K562 (cell line): Measurements from ENCODE around the gene MKS1. TPM values are rescaled to one million over a fixed set of nuclear protein-coding genes. Genes with fewer than 3 reads are reported as not detected.
A peak's percentile ranks its signal among the peaks of the same experiment; 100 is the strongest.

Experiments used
- ERF ChIP-seq: fragments of 450-650 bp; formaldehyde crosslinking; IDR thresholded peaks from 2 replicates; pipeline ENCODE4 v1.4.0; 2020; ENCODE audit warnings: mild to moderate bottlenecking, mixed read lengths
- NFIX ChIP-seq: fragments of 250-450 bp; sonication (Bioruptor Pico); IDR thresholded peaks from 2 replicates; pipeline ENCODE4 v1.4.0; 2020; ENCODE audit warnings: low read depth, mild to moderate bottlenecking, moderate library complexity
- SAFB ChIP-seq: fragments of 200-400 bp; formaldehyde crosslinking; IDR thresholded peaks from 2 replicates; pipeline ENCODE4 v1.6.1; 2017; ENCODE audit warnings: low read depth, low read length, borderline replicate concordance
- SPI1 ChIP-seq: IDR thresholded peaks from 2 replicates; pipeline ENCODE4 v1.6.1; 2011; ENCODE audit warnings: low read depth, low read length, control low read depth, borderline replicate concordance
- SRSF1 ChIP-seq: fragments of 200-400 bp; formaldehyde crosslinking; IDR thresholded peaks from 2 replicates; pipeline ENCODE4 v1.6.1; 2017; ENCODE audit warnings: mild to moderate bottlenecking, low read depth, low read length, moderate library complexity
- ZFP36 ChIP-seq: fragments of 150-350 bp; IDR thresholded peaks from 2 replicates; pipeline ENCODE4 v1.6.1; 2018; ENCODE audit warnings: low read length, low read depth; ENCODE audit not compliant: partially characterized antibody
- ZNF316 ChIP-seq: fragments of 450-650 bp; IDR thresholded peaks from 2 replicates; pipeline ENCODE4 v1.6.1; 2016
- ZNF668 ChIP-seq: fragments of 250-450 bp; sonication (Bioruptor Pico); IDR thresholded peaks from 2 replicates; pipeline ENCODE4 v1.8.0; 2022; ENCODE audit warnings: mild to moderate bottlenecking, inconsistent platforms
- ZNF695 ChIP-seq: fragments of 450-650 bp; formaldehyde crosslinking; IDR thresholded peaks from 2 replicates; pipeline ENCODE4 v1.4.0; 2020; ENCODE audit warnings: mild to moderate bottlenecking, moderate library complexity
- ZNF75A ChIP-seq: fragments of 450-650 bp; formaldehyde crosslinking; IDR thresholded peaks from 2 replicates; pipeline ENCODE4 v1.4.0; 2020; ENCODE audit warnings: mild to moderate bottlenecking
- polyA plus RNA-seq, 8 experiments: library from polyadenylated mRNA; depleted of rRNA in 4 of 8; stranded (reverse) in 5 of 8; unstranded in 3 of 8; fragments of >200 nt; fragmentation: Nextera tagmentation in 2 of 8; fragmentation: Illumina TruSeq in 1 of 8; extraction: Ambion mirVana in 2 of 8; extraction: Trizol in 1 of 8; gene quantifications; 2 replicates each; pipeline versions ENCODE4 v1.2.1 to v1.2.3, GENCODE V29; 2011 to 2014; ENCODE audit warnings: inconsistent platforms in 1 of 8, missing spikeins in 1 of 8
- total RNA-seq, 7 experiments: library from RNA; depleted of rRNA in 6 of 7; stranded (reverse); fragments of >200 nt in 6 of 7; fragmentation: Illumina TruSeq in 2 of 7; extraction: Trizol in 2 of 7; gene quantifications; 2 replicates each; pipeline versions ENCODE4 v1.2.1 to v1.2.3, GENCODE V29; 2011 to 2021; ENCODE audit warnings: low replicate concordance in 1 of 7
- TF ChIP-seq, protein P1 (sequence below): fragments of 450-650 bp; IDR thresholded peaks from 2 replicates; pipeline ENCODE4 v1.6.1; 2016; ENCODE audit warnings: mild to moderate bottlenecking
- TF ChIP-seq, protein P2 (sequence below), 2 experiments: fragments of 450-650 bp in 1 of 2; sonication (generic) in 1 of 2; formaldehyde crosslinking in 1 of 2; IDR thresholded peaks in 1 of 2; conservative IDR thresholded peaks in 1 of 2; 2 replicates each; pipeline versions ENCODE4 v1.6.1 to v1.8.1; 2016 to 2023; ENCODE audit warnings: mild to moderate bottlenecking in 2 of 2, moderate library complexity in 2 of 2, inconsistent platforms in 1 of 2, missing genetic modification reagents in 1 of 2
- TF ChIP-seq, protein P3 (sequence below): fragments of 250-450 bp; sonication (Bioruptor Pico); IDR thresholded peaks from 2 replicates; pipeline ENCODE4 v1.8.0; 2022; ENCODE audit warnings: moderate library complexity, mild to moderate bottlenecking, inconsistent platforms
- TF ChIP-seq, protein P4 (sequence below), 3 experiments: IDR thresholded peaks in 2 of 3; conservative IDR thresholded peaks in 1 of 3; 2 replicates each; pipeline ENCODE4 v1.5.1; 2011 to 2012; ENCODE audit warnings: low read length in 3 of 3, mild to moderate bottlenecking in 3 of 3, control low read depth in 2 of 3, improper control_type of control experiment in 1 of 3, inconsistent platforms in 1 of 3, low read depth in 1 of 3, mixed read lengths in 1 of 3, moderate library complexity in 1 of 3; ENCODE audit not compliant: insufficient read depth in 2 of 3
- TF ChIP-seq, protein P5 (sequence below): sonication (generic); formaldehyde crosslinking; IDR thresholded peaks from 2 replicates; pipeline ENCODE4 v1.9.0; 2022; ENCODE audit warnings: mild to moderate bottlenecking, missing genetic modification reagents
- TF ChIP-seq, protein P6 (sequence below): sonication (generic); formaldehyde crosslinking; IDR thresholded peaks from 2 replicates; pipeline ENCODE4 v1.8.1; 2023; ENCODE audit warnings: mild to moderate bottlenecking, missing genetic modification reagents

MKS1 gene
- total and polyA plus RNA-seq, 9 of the 15 experiments (the other 6 are each of a cell fraction or from before 2014, with no cell fraction given): 16.3 to 31.0 (median 25.9) TPM

DNA sequence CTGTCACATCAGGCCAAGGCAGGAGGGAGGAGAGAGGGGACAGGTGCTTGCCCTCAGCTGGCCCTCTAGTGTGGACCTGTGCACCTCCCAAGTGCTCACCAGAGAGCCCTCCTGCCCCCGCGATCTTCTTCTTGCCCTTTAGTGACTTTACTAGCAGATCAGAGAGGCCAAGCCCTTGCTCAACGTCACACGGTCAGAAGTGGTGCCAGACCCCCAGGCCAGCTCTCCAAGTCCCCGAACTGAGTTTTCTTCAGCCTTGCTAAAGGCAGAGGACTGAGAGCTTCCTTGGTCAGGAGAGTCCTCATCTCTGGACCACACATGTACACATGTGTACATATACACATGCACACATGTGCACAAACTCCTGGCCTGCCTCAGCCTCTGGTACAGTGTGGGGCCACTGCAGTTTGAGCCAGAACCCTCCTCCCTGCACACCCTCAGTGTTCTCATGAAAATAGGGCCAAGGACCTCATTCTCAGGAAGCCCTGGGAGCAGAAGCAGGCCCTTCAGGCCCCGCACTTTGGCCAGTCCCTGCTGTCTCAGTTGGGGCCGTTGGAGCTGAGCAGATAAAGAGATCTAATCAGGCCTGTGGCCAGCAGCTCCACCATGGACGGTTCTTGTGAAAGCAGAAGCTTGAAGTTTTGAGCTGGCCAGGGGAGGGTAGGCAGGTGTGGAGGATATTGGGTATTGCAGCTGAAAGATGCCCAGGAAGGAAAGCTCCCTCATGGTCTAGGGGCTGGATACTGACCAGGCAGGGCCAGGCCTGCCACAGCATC is 33.9 kb downstream of the MKS1 start (continued):
- TF ChIP-seq ZNF75A (CRISPR knock-in tag): 0 out of 2 replicates have a peak, but pooled peaks have one; percentile 56
- TF ChIP-seq, protein P1, sequence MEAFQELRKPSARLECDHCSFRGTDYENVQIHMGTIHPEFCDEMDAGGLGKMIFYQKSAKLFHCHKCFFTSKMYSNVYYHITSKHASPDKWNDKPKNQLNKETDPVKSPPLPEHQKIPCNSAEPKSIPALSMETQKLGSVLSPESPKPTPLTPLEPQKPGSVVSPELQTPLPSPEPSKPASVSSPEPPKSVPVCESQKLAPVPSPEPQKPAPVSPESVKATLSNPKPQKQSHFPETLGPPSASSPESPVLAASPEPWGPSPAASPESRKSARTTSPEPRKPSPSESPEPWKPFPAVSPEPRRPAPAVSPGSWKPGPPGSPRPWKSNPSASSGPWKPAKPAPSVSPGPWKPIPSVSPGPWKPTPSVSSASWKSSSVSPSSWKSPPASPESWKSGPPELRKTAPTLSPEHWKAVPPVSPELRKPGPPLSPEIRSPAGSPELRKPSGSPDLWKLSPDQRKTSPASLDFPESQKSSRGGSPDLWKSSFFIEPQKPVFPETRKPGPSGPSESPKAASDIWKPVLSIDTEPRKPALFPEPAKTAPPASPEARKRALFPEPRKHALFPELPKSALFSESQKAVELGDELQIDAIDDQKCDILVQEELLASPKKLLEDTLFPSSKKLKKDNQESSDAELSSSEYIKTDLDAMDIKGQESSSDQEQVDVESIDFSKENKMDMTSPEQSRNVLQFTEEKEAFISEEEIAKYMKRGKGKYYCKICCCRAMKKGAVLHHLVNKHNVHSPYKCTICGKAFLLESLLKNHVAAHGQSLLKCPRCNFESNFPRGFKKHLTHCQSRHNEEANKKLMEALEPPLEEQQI: no peak
- TF ChIP-seq, protein P2, sequence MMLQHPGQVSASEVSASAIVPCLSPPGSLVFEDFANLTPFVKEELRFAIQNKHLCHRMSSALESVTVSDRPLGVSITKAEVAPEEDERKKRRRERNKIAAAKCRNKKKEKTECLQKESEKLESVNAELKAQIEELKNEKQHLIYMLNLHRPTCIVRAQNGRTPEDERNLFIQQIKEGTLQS (IDR thresholded peaks at IDR 0.05): no peak
- TF ChIP-seq, protein P2 (CRISPR knock-in tag; conservative IDR thresholded peaks at IDR 0.05): no peak
- no peak for TF ChIP-seq ZNF668 (CRISPR knock-in tag)
- TF ChIP-seq ZNF695: no peak
- TF ChIP-seq SPI1: no peak
- TF ChIP-seq, protein P3, sequence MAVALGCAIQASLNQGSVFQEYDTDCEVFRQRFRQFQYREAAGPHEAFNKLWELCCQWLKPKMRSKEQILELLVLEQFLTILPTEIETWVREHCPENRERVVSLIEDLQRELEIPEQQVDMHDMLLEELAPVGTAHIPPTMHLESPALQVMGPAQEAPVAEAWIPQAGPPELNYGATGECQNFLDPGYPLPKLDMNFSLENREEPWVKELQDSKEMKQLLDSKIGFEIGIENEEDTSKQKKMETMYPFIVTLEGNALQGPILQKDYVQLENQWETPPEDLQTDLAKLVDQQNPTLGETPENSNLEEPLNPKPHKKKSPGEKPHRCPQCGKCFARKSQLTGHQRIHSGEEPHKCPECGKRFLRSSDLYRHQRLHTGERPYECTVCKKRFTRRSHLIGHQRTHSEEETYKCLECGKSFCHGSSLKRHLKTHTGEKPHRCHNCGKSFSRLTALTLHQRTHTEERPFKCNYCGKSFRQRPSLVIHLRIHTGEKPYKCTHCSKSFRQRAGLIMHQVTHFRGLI (CRISPR knock-in tag): peak; percentile 75; the same call in 1 of the 2 replicates
- TF ChIP-seq, protein P4, sequence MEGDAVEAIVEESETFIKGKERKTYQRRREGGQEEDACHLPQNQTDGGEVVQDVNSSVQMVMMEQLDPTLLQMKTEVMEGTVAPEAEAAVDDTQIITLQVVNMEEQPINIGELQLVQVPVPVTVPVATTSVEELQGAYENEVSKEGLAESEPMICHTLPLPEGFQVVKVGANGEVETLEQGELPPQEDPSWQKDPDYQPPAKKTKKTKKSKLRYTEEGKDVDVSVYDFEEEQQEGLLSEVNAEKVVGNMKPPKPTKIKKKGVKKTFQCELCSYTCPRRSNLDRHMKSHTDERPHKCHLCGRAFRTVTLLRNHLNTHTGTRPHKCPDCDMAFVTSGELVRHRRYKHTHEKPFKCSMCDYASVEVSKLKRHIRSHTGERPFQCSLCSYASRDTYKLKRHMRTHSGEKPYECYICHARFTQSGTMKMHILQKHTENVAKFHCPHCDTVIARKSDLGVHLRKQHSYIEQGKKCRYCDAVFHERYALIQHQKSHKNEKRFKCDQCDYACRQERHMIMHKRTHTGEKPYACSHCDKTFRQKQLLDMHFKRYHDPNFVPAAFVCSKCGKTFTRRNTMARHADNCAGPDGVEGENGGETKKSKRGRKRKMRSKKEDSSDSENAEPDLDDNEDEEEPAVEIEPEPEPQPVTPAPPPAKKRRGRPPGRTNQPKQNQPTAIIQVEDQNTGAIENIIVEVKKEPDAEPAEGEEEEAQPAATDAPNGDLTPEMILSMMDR (IDR thresholded peaks at IDR 0.05 in 2 of 3, conservative IDR thresholded peaks at IDR 0.05 in 1 of 3; ENCODE audit: insufficient read depth in 2 of 3, low read depth in 1 of 3, low read length in 3 of 3): no peak
- TF ChIP-seq NFIX: no peak
- peak; percentile 19 for TF ChIP-seq ZFP36
- TF ChIP-seq ZNF316: no peak
- 0 out of 2 replicates have a peak, but pooled peaks have one; percentile 34 for TF ChIP-seq ERF (CRISPR knock-in tag)
- no peak for TF ChIP-seq SRSF1
- TF ChIP-seq SAFB: no peak
- TF ChIP-seq, protein P5, sequence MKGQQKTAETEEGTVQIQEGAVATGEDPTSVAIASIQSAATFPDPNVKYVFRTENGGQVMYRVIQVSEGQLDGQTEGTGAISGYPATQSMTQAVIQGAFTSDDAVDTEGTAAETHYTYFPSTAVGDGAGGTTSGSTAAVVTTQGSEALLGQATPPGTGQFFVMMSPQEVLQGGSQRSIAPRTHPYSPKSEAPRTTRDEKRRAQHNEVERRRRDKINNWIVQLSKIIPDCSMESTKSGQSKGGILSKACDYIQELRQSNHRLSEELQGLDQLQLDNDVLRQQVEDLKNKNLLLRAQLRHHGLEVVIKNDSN (CRISPR knock-in tag): no peak
- TF ChIP-seq, protein P6, sequence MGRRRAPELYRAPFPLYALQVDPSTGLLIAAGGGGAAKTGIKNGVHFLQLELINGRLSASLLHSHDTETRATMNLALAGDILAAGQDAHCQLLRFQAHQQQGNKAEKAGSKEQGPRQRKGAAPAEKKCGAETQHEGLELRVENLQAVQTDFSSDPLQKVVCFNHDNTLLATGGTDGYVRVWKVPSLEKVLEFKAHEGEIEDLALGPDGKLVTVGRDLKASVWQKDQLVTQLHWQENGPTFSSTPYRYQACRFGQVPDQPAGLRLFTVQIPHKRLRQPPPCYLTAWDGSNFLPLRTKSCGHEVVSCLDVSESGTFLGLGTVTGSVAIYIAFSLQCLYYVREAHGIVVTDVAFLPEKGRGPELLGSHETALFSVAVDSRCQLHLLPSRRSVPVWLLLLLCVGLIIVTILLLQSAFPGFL (CRISPR knock-in tag): no peak
